Brain microvascular endothelial cell (primary cell): Measurements from ENCODE around the gene PRKACA.
"Not testable (repeated sequence)": the region's sequence is repeated elsewhere in the genome, so short reads cannot be mapped to it uniquely, and the experiment has no call there.

Experiments
- DNase-seq: peaks from one replicate; pipeline ENCODE4 v3.0.0-alpha.2; 2020
- H3K27ac ChIP-seq: fragments of 250-450 bp; sonication (Bioruptor Pico); 2 replicates; pipeline ENCODE4 v1.5.1; 2020; ENCODE audit warnings: mild to moderate bottlenecking, moderate library complexity
- H3K27me3 ChIP-seq: fragments of 250-450 bp; sonication (Bioruptor Pico); replicated peaks from 2 replicates; pipeline ENCODE4 v1.5.1; 2020; ENCODE audit warnings: mild to moderate bottlenecking
- H3K36me3 ChIP-seq: fragments of 250-450 bp; sonication (Bioruptor Pico); replicated peaks from 2 replicates; pipeline ENCODE4 v1.5.1; 2020; ENCODE audit warnings: mild to moderate bottlenecking
- H3K4me3 ChIP-seq: 2 replicates; pipeline ENCODE4 v1.5.1; 2011; ENCODE audit warnings: low read depth, mild to moderate bottlenecking, control low read depth, low read length, moderate library complexity
- CTCF ChIP-seq: IDR thresholded peaks from 2 replicates; pipeline ENCODE4 v1.5.1; 2011; ENCODE audit warnings: low read depth, mild to moderate bottlenecking, moderate library complexity, low read length, control low read depth, inconsistent platforms; ENCODE audit errors: missing control alignments
- in situ Hi-C: cut with HindIII; loops from 2 replicates; pipeline ENCODE4 v1.10.0; 2017; ENCODE audit warnings: low sequenced_read_pairs, low pct_ligation_motif_present

Gene PRKACA

GRCh38 chr19:14150041-14150769 lies 32.6 kb upstream of the PRKACA start:
- in situ Hi-C loops = no loop called here
- no peak overlapping the region for H3K4me3 ChIP-seq
- peaks cover 9% of the 10 kb centered on the region for H3K36me3 ChIP-seq
- TF ChIP-seq CTCF = no peak
- no peaks in the 10 kb centered on the region for H3K27me3 ChIP-seq
- no peak for DNase-seq
- no peak overlapping the region for H3K27ac ChIP-seq

- in situ Hi-C loops = no loop called here
- Histone ChIP-seq H3K27ac (no peak overlapping the region), H3K36me3 (peaks cover 6% of the 10 kb centered on the region), H3K27me3 (no peaks in the 10 kb centered on the region), H3K4me3 (no peak overlapping the region)
- no peak for DNase-seq
- no peak for TF ChIP-seq CTCF
Observed at GRCh38 chr19:14149509-14149994, 32.0 kb upstream of the PRKACA start.

- Histone ChIP-seq H3K27me3 (no peaks in the 10 kb centered on the region), H3K36me3 (peaks cover 6% of the 10 kb centered on the region), H3K4me3 (no peak overlapping the region), H3K27ac (no peak overlapping the region)
- DNase-seq = no peak
- in situ Hi-C loops = no loop called here
- TF ChIP-seq CTCF = no peak
Observed at GRCh38 chr19:14148751-14149410, 31.3 kb upstream of the PRKACA start.

GRCh38 chr19:14147797-14148605 lies 30.4 kb upstream of the PRKACA start:
- in situ Hi-C loops = no loop called here
- no peak overlapping the region for H3K27ac ChIP-seq
- peak; percentile 46 for DNase-seq
- no peak overlapping the region for H3K4me3 ChIP-seq
- H3K27me3 ChIP-seq = no peaks in the 10 kb centered on the region
- TF ChIP-seq CTCF = peak; percentile 98
- H3K36me3 ChIP-seq = peaks cover 6% of the 10 kb centered on the region

DNA sequence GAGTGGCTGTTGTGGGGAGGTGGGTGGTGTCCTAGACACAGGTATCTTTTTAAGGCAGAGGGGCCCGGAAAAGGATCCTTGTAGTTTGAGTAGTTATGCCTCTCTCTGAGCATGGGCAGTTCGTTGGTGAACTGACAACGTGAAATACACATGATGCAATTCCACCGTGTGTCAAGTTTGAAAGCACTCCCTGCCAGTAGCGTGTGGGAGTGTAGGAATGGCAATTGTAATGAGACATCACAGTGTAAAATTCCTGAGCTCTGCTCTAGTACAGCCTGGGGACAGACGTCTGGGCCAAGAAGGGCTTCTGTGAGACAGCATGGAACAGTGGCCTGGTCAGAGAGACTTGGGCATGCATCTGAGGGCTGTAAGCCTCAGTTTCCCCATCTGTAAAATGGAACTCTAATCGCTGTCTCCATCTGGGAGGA lies 29.2 kb upstream of the PRKACA start:
- DNase-seq = peak; percentile 75
- TF ChIP-seq CTCF = no peak
- in situ Hi-C loops = no loop called here
- Histone ChIP-seq H3K27me3 (no peaks in the 10 kb centered on the region), H3K27ac (peak overlapping the region; percentile 16), H3K4me3 (no peak overlapping the region), H3K36me3 (no peaks in the 10 kb centered on the region)

DNA sequence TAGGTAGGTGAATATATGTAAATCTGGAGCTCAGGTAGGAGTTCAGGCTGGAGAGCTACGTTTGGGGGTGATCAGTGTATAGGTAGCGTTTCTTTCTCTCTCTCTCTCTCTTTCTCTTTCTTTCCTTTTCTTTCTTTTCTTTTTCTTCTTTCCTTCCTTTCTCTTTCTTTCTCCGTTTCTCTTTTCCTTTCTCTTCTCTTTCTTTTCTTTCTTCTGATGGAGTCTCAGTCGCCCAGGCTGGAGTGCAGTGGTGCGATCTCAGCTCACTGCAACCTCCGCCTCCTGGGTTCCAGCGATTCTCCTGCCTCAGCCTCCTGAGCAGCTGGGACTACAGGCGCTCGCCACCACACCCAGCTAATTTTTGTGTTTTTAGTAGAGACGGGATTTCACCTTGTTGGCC lies 28.6 kb upstream of the PRKACA start:
- DNase-seq, H3K27me3 ChIP-seq, H3K36me3 ChIP-seq, H3K4me3 ChIP-seq, in situ Hi-C loops, H3K27ac ChIP-seq: not testable (repeated sequence)
